CD4-positive, alpha-beta T cell treated with Interleukin-4 for 4 hours (primary cell): Measurements from ENCODE around the gene GPD1.

ENCODE experiments used
- DNase-seq: peaks from one replicate; pipeline ENCODE4 v3.0.0-alpha.2; 2020

Gene GPD1

DNA sequence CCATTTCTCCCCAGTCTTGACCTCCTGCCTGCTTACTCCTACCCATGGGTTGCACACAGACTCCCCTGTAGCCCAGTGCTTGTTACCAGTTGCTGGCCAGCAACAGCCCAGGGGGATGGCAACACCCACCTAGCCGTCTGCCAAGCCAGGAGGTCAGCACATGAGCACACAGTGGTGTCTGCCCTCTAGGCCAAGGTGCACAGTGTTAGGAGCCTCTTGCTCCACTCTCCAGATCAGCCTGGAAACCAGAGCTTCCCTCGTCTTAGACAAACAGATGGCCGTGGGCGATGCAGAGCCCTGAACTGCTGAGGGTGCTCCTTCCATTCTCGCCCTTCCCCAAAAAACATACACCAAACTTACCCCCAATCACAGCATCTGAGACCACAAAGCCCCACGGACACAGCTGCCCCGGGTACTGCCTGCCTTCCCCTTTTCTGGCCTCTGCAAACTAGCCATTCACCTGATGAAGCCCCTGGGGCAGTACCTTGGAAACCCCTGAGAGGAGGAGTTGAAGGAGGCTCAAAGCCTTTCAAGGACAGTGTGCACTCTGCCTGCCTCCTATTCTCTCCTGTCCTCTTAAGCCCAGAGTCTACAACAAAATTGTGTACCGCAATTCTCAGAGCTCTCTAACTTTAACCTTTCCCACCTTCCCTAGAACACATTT, 1.0 kb upstream of the GPD1 start:
- DNase-seq, result no peak

DNA sequence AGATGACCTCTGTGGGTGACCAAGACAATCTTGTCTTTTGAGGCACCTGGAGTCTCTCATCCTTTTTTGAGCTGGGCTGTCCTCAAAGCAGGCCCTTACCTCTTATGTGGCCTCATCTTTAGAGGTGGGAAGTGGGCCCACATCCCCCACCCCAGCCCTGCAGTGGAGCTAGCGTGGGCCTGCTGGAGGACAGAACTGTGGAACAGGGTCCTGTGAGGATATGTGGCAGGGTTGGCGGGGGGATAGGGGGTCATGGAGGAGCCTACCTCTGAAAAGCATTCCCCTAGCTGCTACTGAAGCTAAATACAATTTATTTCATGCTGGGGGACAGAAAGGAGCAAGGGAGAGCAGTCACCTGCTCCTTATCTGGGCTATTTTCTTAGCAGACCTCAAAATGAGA, 457 bp upstream of the GPD1 start:
- no peak for DNase-seq

DNA sequence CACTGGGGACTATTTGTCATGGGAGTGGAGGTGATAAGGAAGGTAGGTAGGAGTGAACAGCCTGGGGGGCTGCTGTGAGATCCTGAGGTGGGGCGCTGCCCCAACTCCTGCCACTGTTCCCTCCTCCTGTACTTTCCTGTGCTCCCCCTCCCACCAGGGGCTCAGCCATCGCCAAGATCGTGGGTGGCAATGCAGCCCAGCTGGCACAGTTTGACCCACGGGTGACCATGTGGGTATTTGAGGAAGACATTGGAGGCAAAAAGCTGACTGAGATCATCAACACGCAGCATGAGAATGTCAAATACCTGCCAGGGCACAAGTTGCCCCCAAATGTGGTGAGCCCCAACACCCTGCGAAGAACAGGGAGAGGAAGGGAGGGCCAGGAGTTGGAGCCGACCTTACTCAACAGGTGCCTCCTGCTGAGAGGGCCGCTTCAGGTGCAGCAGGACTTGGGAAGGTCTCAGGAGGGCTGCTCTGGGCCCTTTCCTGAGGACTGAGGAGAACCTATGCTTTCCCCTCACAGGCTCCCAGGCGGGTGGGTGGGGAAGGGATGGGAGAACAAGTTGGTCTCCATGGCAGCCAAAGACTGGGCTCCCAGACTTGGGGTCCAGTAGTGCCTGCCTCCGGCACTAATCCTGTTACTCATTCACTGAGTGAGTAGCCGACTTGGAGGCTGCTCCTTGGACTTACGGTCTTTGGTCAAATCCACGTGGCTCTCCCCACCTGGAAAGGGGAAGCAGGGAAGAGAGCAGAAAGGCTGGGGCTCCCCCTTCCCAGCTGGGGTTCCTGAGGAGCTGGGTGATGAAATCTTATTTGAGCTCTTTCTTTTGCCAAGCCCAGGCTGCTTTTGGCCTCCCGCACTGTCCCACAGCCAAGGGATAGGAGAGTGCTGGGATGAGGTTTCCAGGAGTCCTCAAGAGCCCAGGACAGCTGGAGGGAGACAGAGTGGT, 884 bp downstream of the GPD1 start:
- DNase-seq, result no peak

DNA sequence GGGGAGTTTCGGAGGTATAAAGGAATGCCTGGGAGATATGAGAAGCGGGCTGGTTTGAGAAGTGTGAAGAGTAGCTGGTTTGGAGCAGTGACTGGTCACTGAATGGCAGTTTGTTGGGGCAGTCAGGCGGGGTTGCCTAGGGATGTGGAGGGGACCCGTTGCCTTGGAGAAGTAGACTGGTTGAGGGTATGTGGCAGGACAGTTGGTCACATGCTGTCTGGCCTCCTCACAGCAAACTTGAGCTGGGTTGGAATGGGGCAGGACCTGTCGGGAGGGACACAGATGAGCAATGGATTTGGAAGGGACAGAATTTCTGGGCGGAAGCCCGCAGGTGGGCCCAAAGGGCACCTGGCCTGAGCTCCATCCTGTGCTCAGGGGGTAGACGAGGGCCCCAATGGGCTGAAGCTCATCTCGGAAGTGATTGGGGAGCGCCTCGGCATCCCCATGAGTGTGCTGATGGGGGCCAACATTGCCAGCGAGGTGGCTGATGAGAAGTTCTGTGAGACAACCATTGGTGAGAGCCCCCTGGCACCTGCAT, 2.2 kb downstream of the GPD1 start:
- DNase-seq, result no peak

DNA sequence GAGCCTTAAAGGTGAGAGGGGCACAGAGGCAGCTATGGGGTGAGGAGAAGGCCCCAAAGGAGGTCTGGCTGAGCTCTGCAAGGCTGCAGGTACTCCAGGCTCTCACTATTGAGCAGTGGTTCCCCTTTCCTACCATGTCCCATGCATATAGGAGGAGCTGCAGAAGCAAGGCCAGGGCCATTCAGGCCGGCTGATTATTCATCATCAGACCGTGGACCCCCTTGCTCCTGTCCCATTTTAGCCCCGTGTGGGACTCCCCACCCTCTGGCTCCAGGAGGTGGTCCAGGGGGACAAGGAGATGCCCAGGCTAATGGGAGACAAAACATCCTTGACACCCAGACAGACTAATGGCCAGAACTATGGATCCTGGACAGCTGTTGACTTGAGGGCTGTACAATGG, 3.1 kb downstream of the GPD1 start:
- no peak for DNase-seq

DNA sequence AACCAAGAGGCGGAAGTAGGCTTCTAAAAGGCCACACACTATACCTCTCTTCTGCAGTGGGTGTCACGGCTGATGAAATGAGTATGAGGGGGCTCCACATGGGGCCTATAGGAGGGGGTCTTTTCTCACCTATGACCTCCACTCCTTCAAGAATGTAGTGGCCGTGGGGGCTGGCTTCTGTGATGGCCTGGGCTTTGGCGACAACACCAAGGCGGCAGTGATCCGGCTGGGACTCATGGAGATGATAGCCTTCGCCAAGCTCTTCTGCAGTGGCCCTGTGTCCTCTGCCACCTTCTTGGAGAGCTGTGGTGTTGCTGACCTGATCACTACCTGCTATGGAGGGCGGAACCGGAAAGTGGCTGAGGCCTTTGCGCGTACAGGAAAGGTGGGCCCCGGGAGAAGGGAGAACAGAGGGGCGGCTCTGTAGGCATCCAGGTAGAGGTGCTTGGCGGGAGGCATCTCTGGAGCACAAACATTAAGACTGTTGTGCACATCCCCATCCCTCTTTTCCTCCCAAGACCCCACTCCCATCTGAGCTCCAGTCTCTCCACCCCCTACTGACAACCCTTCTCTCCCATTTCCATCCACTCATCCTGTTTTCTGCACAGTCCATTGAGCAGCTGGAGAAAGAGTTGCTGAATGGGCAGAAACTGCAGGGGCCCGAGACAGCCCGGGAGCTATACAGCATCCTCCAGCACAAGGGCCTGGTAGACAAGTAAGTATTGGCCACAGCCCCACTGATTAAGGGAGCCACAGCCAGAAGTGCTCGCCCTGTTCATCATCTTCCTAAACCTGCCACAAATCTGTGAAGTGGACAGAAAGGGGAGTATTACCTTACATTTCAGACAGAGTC, 3.8 kb downstream of the GPD1 start:
- DNase-seq, result no peak

DNA sequence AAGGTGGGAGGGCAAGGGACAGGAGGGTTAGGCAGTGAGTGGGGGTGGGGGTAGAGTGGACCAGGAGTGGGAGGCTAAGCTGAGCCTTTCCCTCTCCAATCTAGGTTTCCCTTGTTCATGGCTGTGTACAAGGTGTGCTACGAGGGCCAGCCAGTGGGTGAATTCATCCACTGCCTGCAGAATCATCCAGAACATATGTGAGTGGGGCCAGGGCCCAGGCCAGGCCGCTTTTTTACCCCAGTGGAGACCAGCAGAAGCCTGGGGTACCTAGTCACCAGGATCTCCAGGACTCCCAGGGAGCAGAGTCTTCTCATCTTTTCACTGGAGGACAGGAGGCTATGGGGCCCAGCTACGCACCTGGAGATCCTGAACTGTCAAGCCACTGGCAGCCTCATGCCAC, 5.5 kb downstream of the GPD1 start:
- DNase-seq, result no peak

DNA sequence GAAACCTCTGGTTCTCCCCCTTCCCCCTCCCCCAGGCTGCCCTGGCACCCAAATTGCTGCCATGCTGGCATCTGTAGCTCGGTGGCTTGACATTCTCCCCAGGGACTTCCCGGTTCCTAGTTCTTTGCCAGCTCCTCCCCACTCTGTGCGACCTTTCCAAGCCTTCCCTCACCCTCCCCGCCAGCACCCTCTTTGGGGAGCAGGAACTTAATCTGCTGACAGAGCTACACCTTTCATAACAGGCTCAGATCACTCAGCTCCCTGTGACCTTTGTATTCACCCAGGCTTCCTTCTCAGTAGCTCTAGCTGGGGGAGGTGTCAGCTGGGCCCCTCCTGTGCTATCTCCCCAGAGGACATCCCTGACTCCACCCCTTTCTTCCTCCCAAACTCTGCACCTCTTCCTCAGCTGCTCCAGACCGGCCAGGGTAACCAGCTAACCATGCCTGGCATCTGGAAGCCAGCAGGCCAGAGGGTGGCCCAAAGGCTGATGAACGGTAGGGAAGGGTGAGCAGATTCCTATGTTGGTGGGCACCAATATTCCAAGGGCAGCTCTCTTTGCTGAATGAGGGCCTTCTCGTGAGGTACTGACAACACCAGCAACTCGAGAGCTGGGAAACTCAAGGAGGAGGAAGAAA, 6.4 kb downstream of the GPD1 start:
- DNase-seq, result no peak

DNA sequence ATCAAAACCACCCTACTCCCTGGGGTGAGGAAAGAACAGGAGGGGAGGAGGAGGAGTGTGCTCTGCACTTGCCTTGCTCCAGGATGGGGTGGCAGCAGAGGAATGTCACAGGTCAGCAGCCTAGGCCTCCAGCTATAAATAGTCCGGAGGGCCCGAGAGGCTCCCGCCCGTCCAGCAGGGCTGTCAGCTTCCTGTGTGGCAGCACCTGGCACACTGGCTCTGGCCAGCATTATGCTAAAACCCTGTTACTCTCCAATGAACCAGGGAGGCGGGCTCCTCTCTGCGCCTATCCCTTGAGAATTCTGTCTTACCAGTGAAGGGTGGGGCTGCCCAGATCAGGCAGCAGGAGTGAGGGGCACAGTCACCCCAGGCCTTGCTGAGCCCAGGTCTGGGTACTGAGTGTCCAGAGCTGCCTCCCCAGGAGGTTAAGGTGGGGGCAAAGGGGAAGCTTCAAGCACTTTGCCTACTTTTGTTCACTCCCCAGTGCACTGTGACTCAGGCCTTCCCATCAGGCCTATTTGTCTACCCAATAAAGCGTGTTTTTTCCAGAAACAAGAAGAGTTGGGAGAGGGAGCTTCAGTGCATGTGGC, 7.0 kb downstream of the GPD1 start:
- DNase-seq, result no peak

DNA sequence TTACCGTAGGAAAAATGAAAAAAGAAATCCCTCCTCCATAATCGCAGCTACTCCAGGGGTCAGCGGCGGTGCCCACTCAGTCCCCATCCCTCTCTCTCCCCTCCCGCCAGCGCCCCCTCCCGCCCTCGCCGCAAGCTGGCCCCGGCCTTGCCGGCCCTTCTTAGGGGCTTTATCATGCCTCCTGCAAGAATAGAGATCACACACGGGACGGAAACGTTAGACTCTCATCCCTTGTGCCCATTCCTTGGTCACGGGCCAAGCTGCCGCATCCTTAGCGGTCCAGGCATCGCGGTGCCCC, 7.5 kb downstream of the GPD1 start:
- DNase-seq, result no peak

DNA sequence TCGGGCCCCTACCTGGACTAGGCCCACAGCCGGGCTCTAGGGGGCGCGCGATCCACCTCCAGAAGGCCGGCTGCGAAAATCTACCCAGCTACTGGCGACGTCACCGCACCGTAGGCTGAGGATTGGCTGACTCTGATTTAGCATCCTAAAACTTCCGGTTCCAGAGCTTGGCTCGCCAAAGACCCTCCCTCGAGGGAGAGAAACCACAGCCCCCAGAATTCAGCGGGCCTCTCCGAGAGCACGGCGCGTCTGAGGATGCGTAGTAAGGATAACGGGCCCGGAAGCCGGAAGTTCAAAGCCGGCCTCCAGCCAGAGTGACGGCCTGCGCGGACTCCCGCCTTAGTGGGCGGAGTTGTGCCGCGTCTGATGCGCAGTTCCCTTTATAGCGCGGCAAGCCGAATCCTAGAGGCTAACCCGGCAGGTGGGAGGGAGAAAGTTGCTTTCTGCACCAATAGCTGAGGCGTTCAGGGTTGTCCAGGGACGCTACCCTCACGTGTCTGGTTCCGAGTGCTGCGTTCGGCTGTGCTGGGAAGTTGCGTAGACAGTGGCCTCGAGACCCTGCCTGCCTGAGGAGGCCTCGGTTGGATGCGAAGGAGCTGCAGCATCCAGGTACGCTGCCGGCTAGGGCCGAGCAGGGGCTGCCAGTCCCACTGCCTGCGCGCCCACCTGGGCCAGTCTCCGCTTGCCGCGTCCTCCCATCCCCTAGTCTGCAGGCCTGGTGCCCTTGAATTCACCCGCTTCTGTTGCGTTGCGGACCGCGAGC, 8.1 kb downstream of the GPD1 start, which contains the start of gene COX14:
Gene COX14 (plus strand): TSS at position 544 of the 763 bp plus-strand sequence. CDS start 7,808 bp downstream, outside the sequence.
- peak; percentile 100 for DNase-seq

DNA sequence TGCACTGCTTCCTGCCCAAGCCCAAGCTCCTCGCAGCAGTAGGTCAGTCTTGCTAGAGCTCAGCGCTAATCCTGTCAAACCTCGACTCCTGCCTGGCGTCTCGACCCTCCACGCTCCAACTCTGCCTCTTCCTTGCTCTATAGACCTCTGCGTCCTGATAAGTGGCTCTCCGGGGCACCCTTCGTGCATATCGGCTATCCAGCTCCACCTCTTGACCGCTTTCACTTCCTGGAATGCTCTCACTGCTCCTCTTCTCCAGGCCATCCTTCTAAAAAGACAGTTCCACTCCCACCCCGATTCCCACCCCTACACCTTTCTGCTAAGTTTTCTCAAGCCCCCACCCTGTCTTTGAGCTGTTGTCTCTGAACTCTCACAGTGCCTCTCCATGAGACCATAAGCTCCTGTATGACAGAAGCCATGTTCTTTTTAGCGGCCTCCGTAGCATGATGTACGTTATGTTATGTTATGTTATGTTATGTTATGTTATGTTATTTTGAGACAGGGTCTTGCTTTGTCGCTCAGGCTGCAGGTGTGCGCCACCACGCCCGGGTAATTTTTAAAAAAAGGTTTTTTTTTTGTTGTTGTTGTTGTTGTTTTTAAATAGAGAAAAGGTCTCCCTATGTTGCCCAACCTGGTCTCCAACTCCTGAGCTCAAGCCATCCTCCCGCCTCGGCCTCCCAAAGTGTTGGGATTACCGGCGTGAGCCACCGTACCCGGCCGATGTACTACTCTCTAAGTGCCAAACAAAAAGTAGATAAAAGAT, 8.8 kb downstream of the GPD1 start:
- peak; percentile 31 for DNase-seq

DNA sequence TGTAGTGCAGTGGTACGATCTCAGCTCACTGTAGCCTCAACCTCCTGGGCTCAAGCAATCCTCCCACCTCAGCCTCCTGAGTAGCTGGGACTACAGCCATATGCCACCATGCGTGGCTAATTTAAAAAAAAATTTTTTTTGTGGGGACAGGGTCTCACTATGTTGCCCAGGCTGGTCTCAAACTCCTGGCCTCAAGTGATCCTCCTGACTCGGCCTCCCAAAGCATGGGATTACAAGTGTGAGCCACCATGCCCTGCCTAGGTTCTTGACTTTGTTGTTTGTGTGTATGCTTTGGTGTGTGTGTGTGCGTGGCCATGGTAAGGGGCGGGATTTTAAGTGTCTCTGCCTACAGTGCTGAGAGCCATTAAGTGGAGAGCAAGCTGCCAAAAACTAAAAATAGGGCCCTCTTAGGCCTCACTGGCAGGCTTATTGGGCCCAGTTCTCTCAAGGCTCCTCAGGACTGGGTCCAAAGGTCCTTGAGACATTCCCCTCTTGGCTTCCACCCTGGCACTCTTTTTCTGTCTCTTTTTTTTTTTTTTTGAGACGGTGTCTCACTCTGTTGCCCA, 13.3 kb downstream of the GPD1 start:
- no peak for DNase-seq

DNA sequence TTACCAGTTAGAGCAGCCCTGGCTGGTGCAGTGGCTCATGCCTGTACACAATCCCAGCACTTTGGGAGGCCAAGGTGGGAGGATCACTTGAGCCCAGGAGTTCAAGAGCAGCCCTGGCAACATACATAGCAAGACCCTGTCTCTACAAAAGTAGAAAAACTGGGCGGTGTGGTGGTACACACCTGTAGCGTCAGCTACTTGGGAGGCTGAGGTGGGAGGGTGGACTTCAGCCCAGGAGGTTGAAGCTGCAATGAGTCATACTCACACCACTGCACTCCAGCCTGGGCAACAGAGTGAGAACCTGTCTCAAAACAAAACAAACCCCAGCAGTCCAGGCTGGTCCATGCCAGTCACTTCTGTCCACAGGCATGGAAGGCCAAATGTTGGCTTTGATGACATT, 15.6 kb downstream of the GPD1 start:
- no peak for DNase-seq

DNA sequence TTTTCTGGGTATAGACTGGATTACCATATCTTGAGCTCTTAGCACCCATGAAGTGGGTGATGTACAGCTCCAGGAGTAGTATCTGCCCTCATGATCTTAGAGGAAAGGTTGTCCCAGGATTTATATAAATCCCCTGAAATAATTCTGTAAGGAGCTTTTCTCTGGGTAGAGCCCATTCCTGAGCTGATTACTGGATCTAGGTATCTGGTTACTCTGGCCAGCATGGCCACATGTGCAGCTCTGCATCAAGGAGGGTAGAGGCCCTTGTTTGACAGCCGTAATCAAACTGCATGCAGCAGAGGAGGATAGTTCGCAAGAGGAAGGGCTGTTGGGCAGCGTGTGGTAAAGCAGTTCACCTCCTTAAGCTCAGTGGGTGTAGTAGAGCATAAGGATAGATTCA, 16.7 kb downstream of the GPD1 start:
- DNase-seq, result no peak

DNA sequence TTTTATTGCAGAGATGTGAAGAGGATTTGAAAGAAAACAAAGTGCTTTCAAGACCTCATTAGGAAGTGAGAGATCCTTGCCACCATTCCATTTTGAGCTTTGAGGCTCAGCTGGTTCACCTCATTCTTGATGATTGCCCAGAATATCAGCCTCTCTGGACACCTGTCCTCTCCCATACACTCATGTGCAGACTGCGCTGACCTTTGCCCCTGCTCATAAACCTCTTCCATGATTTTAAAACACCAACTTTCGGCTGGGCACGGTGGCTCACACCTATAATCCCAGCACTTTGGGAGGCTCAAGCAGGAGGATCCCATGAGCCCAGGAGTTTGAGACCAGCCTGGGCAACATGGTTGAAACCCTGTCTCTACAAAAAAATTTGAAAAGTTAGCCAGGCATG, 17.1 kb downstream of the GPD1 start:
- DNase-seq, result no peak

DNA sequence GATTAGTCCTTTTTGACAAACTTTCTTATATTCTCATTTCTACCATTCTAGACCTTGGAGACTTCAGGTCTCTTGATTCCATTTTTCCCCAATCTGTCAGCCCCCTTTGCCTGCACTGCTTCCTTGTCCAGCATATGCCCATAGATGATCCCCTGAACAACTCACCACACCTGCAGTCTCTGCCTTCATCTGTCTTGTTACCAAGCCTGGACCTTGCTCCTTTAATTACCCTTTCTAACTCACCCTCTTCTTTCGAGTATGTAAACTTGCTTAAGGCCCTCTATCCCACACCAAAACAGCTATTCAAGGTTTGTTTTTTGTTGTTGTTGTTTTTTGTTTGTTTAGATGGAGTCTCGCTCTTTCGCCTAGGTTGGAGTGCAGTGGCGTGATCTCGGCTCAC, 17.8 kb downstream of the GPD1 start:
- DNase-seq, result no peak

DNA sequence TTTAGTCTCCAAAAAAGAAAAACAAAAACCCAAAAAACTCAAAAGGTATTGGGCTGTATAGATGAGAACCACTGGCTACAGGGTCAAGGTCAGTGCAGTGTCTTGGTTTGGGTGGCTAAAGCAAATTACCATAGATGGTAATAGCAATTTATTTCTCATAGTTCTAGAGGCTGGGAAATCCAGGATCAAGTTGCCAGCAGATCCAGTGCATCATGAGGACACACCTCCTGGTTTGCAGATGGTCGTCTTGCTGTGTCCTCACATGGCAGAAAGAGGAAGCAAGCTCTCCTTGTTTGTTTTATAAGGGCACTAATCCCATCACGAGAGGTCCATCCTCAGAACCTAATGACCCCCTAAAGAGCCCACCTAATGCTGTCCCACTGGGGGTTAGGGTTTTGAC, 19.4 kb downstream of the GPD1 start:
- no peak for DNase-seq

DNA sequence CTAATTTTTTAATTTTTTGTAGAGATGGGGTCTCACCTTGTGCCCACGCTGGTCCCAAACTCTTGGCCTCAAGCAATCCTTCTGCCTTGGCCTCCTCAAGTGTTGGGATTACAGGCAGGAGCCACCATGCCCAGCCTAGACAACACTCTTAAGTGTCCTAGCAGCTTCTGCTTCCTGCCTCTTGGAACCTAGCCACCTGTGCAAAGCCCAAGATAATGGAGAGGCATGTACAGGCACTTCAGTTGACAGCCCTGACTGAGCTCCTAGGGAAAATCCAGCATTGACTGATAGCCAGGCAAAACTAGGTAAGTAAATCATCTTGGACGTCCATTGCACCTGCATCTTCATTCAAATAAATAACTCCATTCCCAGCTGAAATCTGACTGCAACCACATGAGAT, 23.7 kb downstream of the GPD1 start:
- DNase-seq, result no peak

DNA sequence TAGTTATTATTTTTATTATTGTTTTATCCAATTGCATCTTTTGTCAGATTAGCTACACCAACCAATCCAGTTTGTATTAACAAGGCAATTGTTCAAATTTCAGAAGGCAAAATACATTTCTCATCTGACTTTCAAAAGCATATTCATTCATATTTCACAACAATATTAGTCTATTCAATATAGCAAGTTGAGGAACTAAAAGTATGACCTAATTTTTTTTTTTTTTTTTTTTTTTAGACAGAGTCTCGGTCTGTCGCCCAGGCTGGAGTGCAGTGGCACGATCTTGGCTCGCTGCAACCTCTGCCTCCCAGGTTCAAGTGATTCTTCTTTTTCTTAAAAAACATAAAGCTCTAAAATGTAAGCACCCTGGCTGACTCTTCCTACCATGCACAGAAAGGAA, 25.5 kb downstream of the GPD1 start:
- no peak for DNase-seq
